ENCODE measurements around the gene CSK.

GRCh38 chr15:74836846-74837245 lies 55.0 kb downstream of the CSK start:
- TF ChIP-seq, protein P1, sequence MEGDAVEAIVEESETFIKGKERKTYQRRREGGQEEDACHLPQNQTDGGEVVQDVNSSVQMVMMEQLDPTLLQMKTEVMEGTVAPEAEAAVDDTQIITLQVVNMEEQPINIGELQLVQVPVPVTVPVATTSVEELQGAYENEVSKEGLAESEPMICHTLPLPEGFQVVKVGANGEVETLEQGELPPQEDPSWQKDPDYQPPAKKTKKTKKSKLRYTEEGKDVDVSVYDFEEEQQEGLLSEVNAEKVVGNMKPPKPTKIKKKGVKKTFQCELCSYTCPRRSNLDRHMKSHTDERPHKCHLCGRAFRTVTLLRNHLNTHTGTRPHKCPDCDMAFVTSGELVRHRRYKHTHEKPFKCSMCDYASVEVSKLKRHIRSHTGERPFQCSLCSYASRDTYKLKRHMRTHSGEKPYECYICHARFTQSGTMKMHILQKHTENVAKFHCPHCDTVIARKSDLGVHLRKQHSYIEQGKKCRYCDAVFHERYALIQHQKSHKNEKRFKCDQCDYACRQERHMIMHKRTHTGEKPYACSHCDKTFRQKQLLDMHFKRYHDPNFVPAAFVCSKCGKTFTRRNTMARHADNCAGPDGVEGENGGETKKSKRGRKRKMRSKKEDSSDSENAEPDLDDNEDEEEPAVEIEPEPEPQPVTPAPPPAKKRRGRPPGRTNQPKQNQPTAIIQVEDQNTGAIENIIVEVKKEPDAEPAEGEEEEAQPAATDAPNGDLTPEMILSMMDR (IDR thresholded peaks at IDR 0.05), result no peak
- no peak for TF ChIP-seq EP300 (IDR thresholded peaks at IDR 0.05)
- TF ChIP-seq POLR2AphosphoS5 (IDR thresholded peaks at IDR 0.05), result no peak
- no peak for TF ChIP-seq POLR2A (IDR thresholded peaks at IDR 0.05)
